Breast epithelium (tissue), 3 donors: ENCODE data around the gene WNT6.

Experiments used
- POLR2A ChIP-seq: fragments of 450-650 bp; IDR thresholded peaks from one replicate; pipeline ENCODE4 v1.6.1; 2016; ENCODE audit warnings: antibody characterized with exemption, mild to moderate bottlenecking, moderate library complexity
- TF ChIP-seq, protein P1 (sequence below), 3 donors: fragments of 450-650 bp; IDR thresholded peaks; one replicate each; pipeline ENCODE4 v1.5.1; 2016 to 2017; ENCODE audit warnings: antibody characterized with exemption in 3 of 3, mild to moderate bottlenecking in 3 of 3, moderate library complexity in 3 of 3

DNA sequence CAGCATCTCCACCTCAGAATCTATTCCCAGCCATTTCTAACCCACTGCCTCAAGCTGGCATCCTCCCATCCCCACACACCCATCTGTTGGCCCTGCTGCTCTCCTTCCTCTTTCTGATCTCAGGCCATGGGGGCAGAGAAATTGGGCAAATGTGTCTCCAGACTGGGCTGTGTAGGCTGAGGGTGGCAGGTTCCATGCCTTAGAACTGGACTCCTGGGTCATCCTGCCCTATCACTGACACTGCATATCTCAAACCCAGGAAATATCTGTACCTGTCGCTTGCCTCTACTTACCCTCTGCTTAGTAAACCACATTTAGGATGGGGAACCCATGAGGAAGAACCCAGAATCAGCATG lies 22.8 kb downstream of the WNT6 start:
- TF ChIP-seq, protein P1, sequence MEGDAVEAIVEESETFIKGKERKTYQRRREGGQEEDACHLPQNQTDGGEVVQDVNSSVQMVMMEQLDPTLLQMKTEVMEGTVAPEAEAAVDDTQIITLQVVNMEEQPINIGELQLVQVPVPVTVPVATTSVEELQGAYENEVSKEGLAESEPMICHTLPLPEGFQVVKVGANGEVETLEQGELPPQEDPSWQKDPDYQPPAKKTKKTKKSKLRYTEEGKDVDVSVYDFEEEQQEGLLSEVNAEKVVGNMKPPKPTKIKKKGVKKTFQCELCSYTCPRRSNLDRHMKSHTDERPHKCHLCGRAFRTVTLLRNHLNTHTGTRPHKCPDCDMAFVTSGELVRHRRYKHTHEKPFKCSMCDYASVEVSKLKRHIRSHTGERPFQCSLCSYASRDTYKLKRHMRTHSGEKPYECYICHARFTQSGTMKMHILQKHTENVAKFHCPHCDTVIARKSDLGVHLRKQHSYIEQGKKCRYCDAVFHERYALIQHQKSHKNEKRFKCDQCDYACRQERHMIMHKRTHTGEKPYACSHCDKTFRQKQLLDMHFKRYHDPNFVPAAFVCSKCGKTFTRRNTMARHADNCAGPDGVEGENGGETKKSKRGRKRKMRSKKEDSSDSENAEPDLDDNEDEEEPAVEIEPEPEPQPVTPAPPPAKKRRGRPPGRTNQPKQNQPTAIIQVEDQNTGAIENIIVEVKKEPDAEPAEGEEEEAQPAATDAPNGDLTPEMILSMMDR (IDR thresholded peaks at IDR 0.05), result no peak
- no peak for TF ChIP-seq POLR2A
